HepG2 (cell line): ENCODE measurements around the gene ARHGAP15. TPM values are rescaled to one million over a fixed set of nuclear protein-coding genes. Genes with fewer than 3 reads are reported as not detected.

ENCODE experiments used
- ATAC-seq: fragments of 200-7000 bp; cut with Tn5 transposase; 3 replicates; pipeline ENCODE4 v1.9.1; 2020; ENCODE audit warnings: mild to moderate bottlenecking, moderate library complexity
- BruUV-seq: library from RNA; stranded (reverse); fragments of 400-500 nt; replicated peaks from 2 replicates; lab custom pipeline; 2021; lab: Mats Ljungman, UMichigan
- CTCF ChIA-PET: fragments of 300-600 bp; formaldehyde crosslinking; extraction: SDS; loops from one replicate; lab custom pipeline; 2021; ENCODE audit warnings: low total read pairs, inconsistent platforms, low intra/inter-chr PET ratio; lab: Yijun Ruan, JAX
- POLR2A ChIA-PET: fragments of 350-600 bp; sonication (Branson Sonifier 250); formaldehyde crosslinking; loops from one replicate; lab custom pipeline; 2020; ENCODE audit warnings: antibody characterized with exemption, inconsistent platforms; lab: Yijun Ruan, JAX
- DNase-seq: peaks from one replicate; pipeline ENCODE4 v3.0.0-alpha.2; 2015; ENCODE audit warnings: low spot score
- FAIRE-seq: peaks from 3 replicates; lab custom pipeline; 2011; peaks lifted over from hg19 to GRCh38; lab: Jason Lieb, UNC
- H2AFZ ChIP-seq: one replicate; pipeline ENCODE4 v1.6.1; 2011; ENCODE audit warnings: low read length, inconsistent platforms
- H3K27ac ChIP-seq: fragments of 300-600 bp; 3 replicates; pipeline ENCODE4 v1.8.0; 2011; ENCODE audit warnings: mixed run types, mild to moderate bottlenecking, mixed read lengths, low read length, inconsistent platforms; ENCODE audit not compliant: insufficient read depth; ENCODE audit errors: extremely low read length
- H3K27me3 ChIP-seq, 2 experiments: fragments of 200-600 bp in 1 of 2; 2 replicates in 1 of 2; 3 replicates in 1 of 2; pipeline versions ENCODE4 v1.6.0 to v1.8.0; 2011; ENCODE audit warnings: low read length in 2 of 2, mild to moderate bottlenecking in 2 of 2, moderate library complexity in 2 of 2, inconsistent platforms in 1 of 2; ENCODE audit not compliant: insufficient read depth in 2 of 2, control insufficient read depth in 1 of 2
- H3K36me3 ChIP-seq, 2 experiments: fragments of 200-600 bp in 1 of 2; replicated peaks in 1 of 2; 2 replicates in 1 of 2; 3 replicates in 1 of 2; pipeline versions ENCODE4 v1.5.1 to v1.8.0; 2011; ENCODE audit warnings: low read length in 2 of 2, inconsistent platforms in 1 of 2; ENCODE audit not compliant: insufficient read depth in 2 of 2, control insufficient read depth in 1 of 2
- H3K4me1 ChIP-seq: 2 replicates; pipeline ENCODE4 v1.5.1; 2012; ENCODE audit warnings: low read length, inconsistent platforms; ENCODE audit not compliant: insufficient read depth
- H3K4me2 ChIP-seq: 2 replicates; pipeline ENCODE4 v1.6.0; 2011; ENCODE audit warnings: low read depth, low read length, inconsistent platforms
- H3K4me3 ChIP-seq, 3 experiments: fragments of 200-600 bp in 1 of 3; sonication (generic), shearing (Covaris generic) in 1 of 3; replicated peaks in 1 of 3; 2 replicates each; pipeline ENCODE4 v1.5.1; 2011 to 2016; ENCODE audit warnings: low read length in 3 of 3, inconsistent platforms in 2 of 3, low read depth in 2 of 3, mild to moderate bottlenecking in 2 of 3, control low read depth in 1 of 3, mixed read lengths in 1 of 3; ENCODE audit not compliant: insufficient read depth in 1 of 3
- H3K79me2 ChIP-seq: one replicate; pipeline ENCODE4 v1.6.1; 2011; ENCODE audit warnings: low read length, inconsistent platforms; ENCODE audit not compliant: insufficient read depth
- H3K9ac ChIP-seq: 2 replicates; pipeline ENCODE4 v1.6.0; 2011; ENCODE audit warnings: mild to moderate bottlenecking, low read depth, low read length, inconsistent platforms; ENCODE audit not compliant: insufficient read depth
- H3K9me3 ChIP-seq: 2 replicates; pipeline ENCODE4 v1.5.1; 2012; ENCODE audit warnings: mild to moderate bottlenecking, low read length
- H4K20me1 ChIP-seq: 2 replicates; pipeline ENCODE4 v1.6.0; 2011; ENCODE audit warnings: inconsistent platforms, mild to moderate bottlenecking, low read length, moderate library complexity; ENCODE audit not compliant: insufficient read depth
- HNF4A ChIP-seq: sonication (generic); formaldehyde crosslinking; IDR thresholded peaks from 2 replicates; pipeline ENCODE4 v1.4.0; 2020; ENCODE audit warnings: missing genetic modification reagents
- KLF12 ChIP-seq: sonication (generic); formaldehyde crosslinking; IDR thresholded peaks from 2 replicates; pipeline ENCODE4 v1.4.0; 2020; ENCODE audit warnings: missing genetic modification reagents, borderline replicate concordance
- YEATS2 ChIP-seq: sonication (generic); formaldehyde crosslinking; IDR thresholded peaks from 2 replicates; pipeline ENCODE4 v1.4.0; 2020; ENCODE audit warnings: missing genetic modification reagents, borderline replicate concordance
- WGBS: methylation state at CpG from one replicate; pipeline ENCODE4 v1.1.6; 2017; ENCODE audit warnings: low lambda C conversion rate; 5-methylcytosine and 5-hydroxymethylcytosine counted together
- in situ Hi-C: cut with HindIII; loops from 2 replicates; pipeline ENCODE4 v1.10.0; 2017; ENCODE audit warnings: low pct_unique_long_range_greater_than_20kb; ENCODE audit not compliant: extremely low pct_ligation_motif_present
- intact Hi-C: fragments of 100-400 bp; cut with micrococcal nuclease; formaldehyde crosslinking; loops from one replicate; pipeline ENCODE4 v1.10.0; 2022; ENCODE audit not compliant: unreplicated experiment
- polyA plus RNA-seq, 8 experiments: library from polyadenylated mRNA; depleted of rRNA in 3 of 8; stranded (reverse) in 7 of 8; unstranded in 1 of 8; fragments of >200 nt; fragmentation: Illumina TruSeq in 4 of 8; extraction: Trizol in 4 of 8; gene quantifications; 2 replicates each; pipeline versions ENCODE4 v1.2.1 to v1.2.3, GENCODE V29; 2011 to 2016; ENCODE audit warnings: low read depth in 4 of 8, missing spikeins in 1 of 8, mixed read lengths in 1 of 8; ENCODE audit not compliant: insufficient read depth in 1 of 8
- total RNA-seq, 5 experiments: library from RNA; depleted of rRNA; stranded (reverse); fragments of >200 nt; fragmentation: Illumina TruSeq; extraction: Trizol; gene quantifications; 2 replicates each; pipeline ENCODE4 v1.2.3, GENCODE V29; 2016; ENCODE audit warnings: low read depth in 1 of 5
- TF ChIP-seq, protein P1 (sequence below): sonication (generic); formaldehyde crosslinking; conservative IDR thresholded peaks from 2 replicates; pipeline ENCODE4 v1.8.0; 2022; ENCODE audit warnings: low read depth, missing genetic modification reagents
- TF ChIP-seq, protein P2 (sequence below): sonication (generic); formaldehyde crosslinking; IDR thresholded peaks from 2 replicates; pipeline ENCODE4 v1.5.1; 2020; ENCODE audit warnings: mild to moderate bottlenecking, missing genetic modification reagents, borderline replicate concordance
- TF ChIP-seq, protein P3 (sequence below): sonication (generic); formaldehyde crosslinking; IDR thresholded peaks from 2 replicates; pipeline ENCODE4 v1.4.0; 2020; ENCODE audit warnings: mild to moderate bottlenecking, missing genetic modification reagents

ARHGAP15 gene
- total and polyA plus RNA-seq, 2 of the 13 experiments (the other 11 are each of a cell fraction or from before 2014, with no cell fraction given), result 0.04 TPM; not detected in 1

DNA sequence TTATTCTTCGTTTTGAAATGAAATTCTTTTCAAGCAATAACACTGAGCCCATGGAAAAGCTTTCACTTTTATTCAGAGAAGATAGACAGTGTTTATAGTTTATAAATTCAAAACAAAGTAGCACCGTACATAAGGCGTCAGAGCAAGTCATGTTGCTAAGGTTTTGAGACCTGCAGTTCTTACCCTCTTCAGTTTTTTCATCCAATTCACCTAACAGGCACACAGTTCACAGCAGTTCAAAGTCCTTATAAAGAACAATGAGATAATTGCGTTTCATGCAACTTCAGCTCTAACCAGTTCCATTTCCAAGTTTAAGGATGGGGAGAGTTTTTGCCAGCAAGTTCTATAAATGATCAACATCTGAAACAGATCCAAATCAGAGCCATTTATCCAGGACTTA, 96.7 kb downstream of the ARHGAP15 start:
- no peak overlapping the region for H3K4me3 ChIP-seq
- TF ChIP-seq, protein P1, sequence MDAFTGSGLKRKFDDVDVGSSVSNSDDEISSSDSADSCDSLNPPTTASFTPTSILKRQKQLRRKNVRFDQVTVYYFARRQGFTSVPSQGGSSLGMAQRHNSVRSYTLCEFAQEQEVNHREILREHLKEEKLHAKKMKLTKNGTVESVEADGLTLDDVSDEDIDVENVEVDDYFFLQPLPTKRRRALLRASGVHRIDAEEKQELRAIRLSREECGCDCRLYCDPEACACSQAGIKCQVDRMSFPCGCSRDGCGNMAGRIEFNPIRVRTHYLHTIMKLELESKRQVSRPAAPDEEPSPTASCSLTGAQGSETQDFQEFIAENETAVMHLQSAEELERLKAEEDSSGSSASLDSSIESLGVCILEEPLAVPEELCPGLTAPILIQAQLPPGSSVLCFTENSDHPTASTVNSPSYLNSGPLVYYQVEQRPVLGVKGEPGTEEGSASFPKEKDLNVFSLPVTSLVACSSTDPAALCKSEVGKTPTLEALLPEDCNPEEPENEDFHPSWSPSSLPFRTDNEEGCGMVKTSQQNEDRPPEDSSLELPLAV (CRISPR knock-in tag), result no peak
- 0 out of 2 replicates have a peak, but pooled peaks have one; percentile 15 for TF ChIP-seq HNF4A
- POLR2A ChIA-PET, result no interaction called here
- no peak overlapping the region for H2AFZ ChIP-seq
- intact Hi-C loops, result no loop called here
- FAIRE-seq (peak; percentile 23), DNase-seq (no peak), ATAC-seq (no peak; the same call in 2 of the 3 replicates)
- in situ Hi-C loops, result no loop called here
- H3K4me2 ChIP-seq, result no peak overlapping the region
- H3K36me3 ChIP-seq, result no peaks in the 10 kb centered on the region
- CTCF ChIA-PET, result no interaction called here
- BruUV-seq, result no TSS peak
- no peaks in the 10 kb centered on the region for H3K79me2 ChIP-seq
- H3K9ac ChIP-seq, result no peak overlapping the region
- no peak overlapping the region for H3K27ac ChIP-seq
- no peaks in the 10 kb centered on the region for H3K4me1 ChIP-seq
- no peaks in the 10 kb centered on the region for H4K20me1 ChIP-seq
- no peaks in the 10 kb centered on the region for H3K9me3 ChIP-seq
- 3% methylated on average over 4 of the region's 4 CpGs for WGBS
- no peaks in the 10 kb centered on the region; a peak in 1 of 5 replicates for H3K27me3 ChIP-seq

DNA sequence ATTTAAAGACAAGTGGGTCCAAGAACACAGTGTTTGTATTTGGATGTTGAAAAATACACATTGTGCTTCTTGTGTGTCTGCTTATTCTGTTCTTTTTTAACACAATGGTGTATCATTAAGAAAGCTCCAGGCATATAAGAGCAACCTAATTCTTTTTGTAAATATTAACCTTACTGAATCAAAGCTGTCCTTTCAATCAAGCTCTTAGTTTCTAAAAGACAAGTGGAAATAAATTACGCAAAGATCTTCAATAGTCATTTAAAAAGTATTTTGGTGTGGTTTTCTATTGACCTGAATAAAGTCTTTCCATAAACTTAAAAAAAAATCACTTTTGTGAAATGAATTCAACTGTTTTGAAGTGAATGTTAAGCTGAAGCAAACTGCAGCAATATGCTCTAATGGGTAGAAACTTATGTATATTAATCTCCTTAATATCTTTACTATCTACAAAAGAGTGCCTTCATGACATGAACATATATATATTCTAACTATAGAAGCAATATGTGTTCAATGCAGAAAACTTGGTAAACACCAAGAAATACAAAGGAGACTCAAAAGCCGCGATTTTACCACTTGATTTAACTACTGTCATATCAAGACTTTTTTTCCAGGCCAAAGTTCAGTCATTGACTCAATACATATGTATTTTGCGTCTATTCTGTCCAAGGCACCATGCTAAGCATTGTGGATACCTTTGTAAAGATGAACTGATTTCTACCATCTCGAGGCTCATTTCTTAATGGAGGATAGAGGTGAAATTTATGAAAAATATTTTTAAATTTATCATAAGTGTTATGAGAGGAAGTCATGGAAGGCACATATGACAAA, 97.7 kb downstream of the ARHGAP15 start:
- no peaks in the 10 kb centered on the region for H3K9me3 ChIP-seq
- H2AFZ ChIP-seq, result no peak overlapping the region
- FAIRE-seq, result no peak
- no peak overlapping the region for H3K27ac ChIP-seq
- H3K4me3 ChIP-seq, result no peak overlapping the region
- H3K79me2 ChIP-seq, result no peaks in the 10 kb centered on the region
- WGBS, result under 1% methylated on average over 5 of the region's 5 CpGs
- no TSS peak for BruUV-seq
- no peak for ATAC-seq
- no peak for DNase-seq
- no peaks in the 10 kb centered on the region; a peak in 1 of 5 replicates for H3K27me3 ChIP-seq
- POLR2A ChIA-PET, result no interaction called here
- intact Hi-C loops, result no loop called here
- H3K36me3 ChIP-seq, result no peaks in the 10 kb centered on the region
- in situ Hi-C loops, result no loop called here
- no peaks in the 10 kb centered on the region for H3K4me1 ChIP-seq
- no peak overlapping the region for H3K4me2 ChIP-seq
- H3K9ac ChIP-seq, result no peak overlapping the region
- CTCF ChIA-PET, result no interaction called here
- H4K20me1 ChIP-seq, result no peaks in the 10 kb centered on the region
- TF ChIP-seq KLF12 (CRISPR knock-in tag) (no peak), YEATS2 (no peak)
- TF ChIP-seq, protein P2, sequence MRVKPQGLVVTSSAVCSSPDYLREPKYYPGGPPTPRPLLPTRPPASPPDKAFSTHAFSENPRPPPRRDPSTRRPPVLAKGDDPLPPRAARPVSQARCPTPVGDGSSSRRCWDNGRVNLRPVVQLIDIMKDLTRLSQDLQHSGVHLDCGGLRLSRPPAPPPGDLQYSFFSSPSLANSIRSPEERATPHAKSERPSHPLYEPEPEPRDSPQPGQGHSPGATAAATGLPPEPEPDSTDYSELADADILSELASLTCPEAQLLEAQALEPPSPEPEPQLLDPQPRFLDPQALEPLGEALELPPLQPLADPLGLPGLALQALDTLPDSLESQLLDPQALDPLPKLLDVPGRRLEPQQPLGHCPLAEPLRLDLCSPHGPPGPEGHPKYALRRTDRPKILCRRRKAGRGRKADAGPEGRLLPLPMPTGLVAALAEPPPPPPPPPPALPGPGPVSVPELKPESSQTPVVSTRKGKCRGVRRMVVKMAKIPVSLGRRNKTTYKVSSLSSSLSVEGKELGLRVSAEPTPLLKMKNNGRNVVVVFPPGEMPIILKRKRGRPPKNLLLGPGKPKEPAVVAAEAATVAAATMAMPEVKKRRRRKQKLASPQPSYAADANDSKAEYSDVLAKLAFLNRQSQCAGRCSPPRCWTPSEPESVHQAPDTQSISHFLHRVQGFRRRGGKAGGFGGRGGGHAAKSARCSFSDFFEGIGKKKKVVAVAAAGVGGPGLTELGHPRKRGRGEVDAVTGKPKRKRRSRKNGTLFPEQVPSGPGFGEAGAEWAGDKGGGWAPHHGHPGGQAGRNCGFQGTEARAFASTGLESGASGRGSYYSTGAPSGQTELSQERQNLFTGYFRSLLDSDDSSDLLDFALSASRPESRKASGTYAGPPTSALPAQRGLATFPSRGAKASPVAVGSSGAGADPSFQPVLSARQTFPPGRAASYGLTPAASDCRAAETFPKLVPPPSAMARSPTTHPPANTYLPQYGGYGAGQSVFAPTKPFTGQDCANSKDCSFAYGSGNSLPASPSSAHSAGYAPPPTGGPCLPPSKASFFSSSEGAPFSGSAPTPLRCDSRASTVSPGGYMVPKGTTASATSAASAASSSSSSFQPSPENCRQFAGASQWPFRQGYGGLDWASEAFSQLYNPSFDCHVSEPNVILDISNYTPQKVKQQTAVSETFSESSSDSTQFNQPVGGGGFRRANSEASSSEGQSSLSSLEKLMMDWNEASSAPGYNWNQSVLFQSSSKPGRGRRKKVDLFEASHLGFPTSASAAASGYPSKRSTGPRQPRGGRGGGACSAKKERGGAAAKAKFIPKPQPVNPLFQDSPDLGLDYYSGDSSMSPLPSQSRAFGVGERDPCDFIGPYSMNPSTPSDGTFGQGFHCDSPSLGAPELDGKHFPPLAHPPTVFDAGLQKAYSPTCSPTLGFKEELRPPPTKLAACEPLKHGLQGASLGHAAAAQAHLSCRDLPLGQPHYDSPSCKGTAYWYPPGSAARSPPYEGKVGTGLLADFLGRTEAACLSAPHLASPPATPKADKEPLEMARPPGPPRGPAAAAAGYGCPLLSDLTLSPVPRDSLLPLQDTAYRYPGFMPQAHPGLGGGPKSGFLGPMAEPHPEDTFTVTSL (CRISPR knock-in tag), result no peak
- TF ChIP-seq, protein P3, sequence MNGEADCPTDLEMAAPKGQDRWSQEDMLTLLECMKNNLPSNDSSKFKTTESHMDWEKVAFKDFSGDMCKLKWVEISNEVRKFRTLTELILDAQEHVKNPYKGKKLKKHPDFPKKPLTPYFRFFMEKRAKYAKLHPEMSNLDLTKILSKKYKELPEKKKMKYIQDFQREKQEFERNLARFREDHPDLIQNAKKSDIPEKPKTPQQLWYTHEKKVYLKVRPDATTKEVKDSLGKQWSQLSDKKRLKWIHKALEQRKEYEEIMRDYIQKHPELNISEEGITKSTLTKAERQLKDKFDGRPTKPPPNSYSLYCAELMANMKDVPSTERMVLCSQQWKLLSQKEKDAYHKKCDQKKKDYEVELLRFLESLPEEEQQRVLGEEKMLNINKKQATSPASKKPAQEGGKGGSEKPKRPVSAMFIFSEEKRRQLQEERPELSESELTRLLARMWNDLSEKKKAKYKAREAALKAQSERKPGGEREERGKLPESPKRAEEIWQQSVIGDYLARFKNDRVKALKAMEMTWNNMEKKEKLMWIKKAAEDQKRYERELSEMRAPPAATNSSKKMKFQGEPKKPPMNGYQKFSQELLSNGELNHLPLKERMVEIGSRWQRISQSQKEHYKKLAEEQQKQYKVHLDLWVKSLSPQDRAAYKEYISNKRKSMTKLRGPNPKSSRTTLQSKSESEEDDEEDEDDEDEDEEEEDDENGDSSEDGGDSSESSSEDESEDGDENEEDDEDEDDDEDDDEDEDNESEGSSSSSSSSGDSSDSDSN (CRISPR knock-in tag), result no peak
